MM.1S (cell line): ENCODE results near the gene SLC22A2.

Source experiments
- DNase-seq: peaks from one replicate; pipeline ENCODE4 v3.0.0-alpha.2; 2015
- H2AFZ ChIP-seq: fragments of 300-600 bp; sonication (generic); 2 replicates; pipeline ENCODE4 v1.6.0; 2016; ENCODE audit warnings: antibody characterized with exemption, low read length
- H3F3A ChIP-seq: fragments of 300-600 bp; sonication (generic); 2 replicates; pipeline ENCODE4 v1.6.1; 2016; ENCODE audit warnings: mild to moderate bottlenecking, antibody characterized with exemption, low read length, moderate library complexity, mixed read lengths; ENCODE audit not compliant: insufficient read depth
- H3K27ac ChIP-seq: fragments of 300-600 bp; sonication (generic); 2 replicates; pipeline ENCODE4 v1.5.1; 2016; ENCODE audit warnings: mild to moderate bottlenecking, low read length
- H3K27me3 ChIP-seq: fragments of 300-600 bp; sonication (generic); replicated peaks from 2 replicates; pipeline ENCODE4 v1.6.0; 2016; ENCODE audit warnings: low read length; ENCODE audit not compliant: insufficient read depth
- H3K36me3 ChIP-seq: fragments of 300-600 bp; sonication (generic); replicated peaks from 2 replicates; pipeline ENCODE4 v1.6.1; 2016; ENCODE audit warnings: mild to moderate bottlenecking, low read length, mixed read lengths; ENCODE audit not compliant: insufficient read depth
- H3K4me1 ChIP-seq: fragments of 300-600 bp; sonication (generic); 2 replicates; pipeline ENCODE4 v1.6.1; 2016; ENCODE audit warnings: low read length, mixed read lengths
- H3K4me2 ChIP-seq: fragments of 300-600 bp; sonication (generic); 2 replicates; pipeline ENCODE4 v1.6.0; 2016; ENCODE audit warnings: low read depth, low read length
- H3K4me3 ChIP-seq: fragments of 300-600 bp; sonication (generic); 2 replicates; pipeline ENCODE4 v1.5.1; 2016; ENCODE audit warnings: low read length, mixed read lengths
- H3K79me2 ChIP-seq: fragments of 300-600 bp; sonication (generic); 2 replicates; pipeline ENCODE4 v1.6.1; 2016; ENCODE audit warnings: mixed run types, low read length, mixed read lengths
- H3K9ac ChIP-seq: fragments of 300-600 bp; sonication (generic); 2 replicates; pipeline ENCODE4 v1.6.1; 2016; ENCODE audit warnings: low read length, mixed read lengths
- H3K9me2 ChIP-seq: fragments of 300-600 bp; sonication (generic); replicated peaks from 2 replicates; pipeline ENCODE4 v1.6.1; 2016; ENCODE audit warnings: mild to moderate bottlenecking, low read length, mixed read lengths; ENCODE audit not compliant: insufficient read depth
- H3K9me3 ChIP-seq: fragments of 300-600 bp; sonication (generic); replicated peaks from 2 replicates; pipeline ENCODE4 v1.6.1; 2016; ENCODE audit warnings: mild to moderate bottlenecking, low read length, mixed read lengths; ENCODE audit not compliant: insufficient read depth
- H4K20me1 ChIP-seq: fragments of 300-600 bp; sonication (generic); 2 replicates; pipeline ENCODE4 v1.6.1; 2016; ENCODE audit warnings: mild to moderate bottlenecking, low read length, moderate library complexity, mixed read lengths; ENCODE audit not compliant: insufficient read depth
- CTCF ChIP-seq: fragments of 300-600 bp; sonication (generic); IDR thresholded peaks from 2 replicates; pipeline ENCODE4 v1.5.1; 2016; ENCODE audit warnings: antibody characterized with exemption, low read length, mixed read lengths
- EZH2 ChIP-seq: fragments of 300-600 bp; sonication (generic); optimal IDR thresholded peaks from 2 replicates; pipeline ENCODE3; 2017; ENCODE audit warnings: low read depth, mild to moderate bottlenecking, antibody characterized with exemption, low read length, mixed read lengths
- EZH2phosphoT487 ChIP-seq: fragments of 300-600 bp; sonication (generic); IDR thresholded peaks from 2 replicates; pipeline ENCODE4 v1.6.1; 2018; ENCODE audit warnings: antibody characterized with exemption, low read length

SLC22A2 gene

GRCh38 chr6:160172704-160173103 is 85.9 kb downstream of the SLC22A2 start:
- Histone ChIP-seq H3K9me3 (no peaks in the 10 kb centered on the region), H3K4me3 (no peak overlapping the region), H3K27ac (no peak overlapping the region), H3K27me3 (no peaks in the 10 kb centered on the region), H3K4me1 (no peaks in the 10 kb centered on the region), H3K4me2 (no peak overlapping the region), H3K36me3 (no peaks in the 10 kb centered on the region), H3K9ac (no peak overlapping the region), H3K79me2 (no peaks in the 10 kb centered on the region), H3K9me2 (no peaks in the 10 kb centered on the region), H4K20me1 (no peaks in the 10 kb centered on the region), H3F3A (no peaks in the 10 kb centered on the region), H2AFZ (no peak overlapping the region)
- no peak for TF ChIP-seq EZH2phosphoT487
- no peak for TF ChIP-seq CTCF
- TF ChIP-seq EZH2, result no peak
- no peak for DNase-seq

- no peak overlapping the region for H2AFZ ChIP-seq
Observed at GRCh38 chr6:160170018-160170680, 88.5 kb downstream of the SLC22A2 start.

GRCh38 chr6:160167604-160168399 is 90.8 kb downstream of the SLC22A2 start:
- Histone ChIP-seq H4K20me1 (no peaks in the 10 kb centered on the region), H3K4me3 (no peak overlapping the region), H2AFZ (no peak overlapping the region), H3K9ac (no peak overlapping the region), H3K79me2 (no peaks in the 10 kb centered on the region), H3K27me3 (no peaks in the 10 kb centered on the region), H3K9me2 (no peaks in the 10 kb centered on the region), H3K9me3 (no peaks in the 10 kb centered on the region), H3K4me2 (no peak overlapping the region), H3K27ac (no peak overlapping the region), H3K36me3 (no peaks in the 10 kb centered on the region), H3F3A (no peaks in the 10 kb centered on the region), H3K4me1 (no peaks in the 10 kb centered on the region)
- TF ChIP-seq CTCF (no peak), EZH2phosphoT487 (no peak), EZH2 (no peak)
- no peak for DNase-seq

More at GRCh38 chr6:160170018-160170680, 88.5 kb downstream of the SLC22A2 start:
- no peak overlapping the region for H3K4me2 ChIP-seq
- no peak for DNase-seq
- no peaks in the 10 kb centered on the region for H3K36me3 ChIP-seq
- H3K4me1 ChIP-seq, result no peaks in the 10 kb centered on the region
- TF ChIP-seq EZH2phosphoT487 (no peak), CTCF (no peak), EZH2 (no peak)
- H3K9me3 ChIP-seq, result no peaks in the 10 kb centered on the region
- H3K9ac ChIP-seq, result no peak overlapping the region
- H3K27ac ChIP-seq, result no peak overlapping the region
- H3K9me2 ChIP-seq, result no peaks in the 10 kb centered on the region
- no peaks in the 10 kb centered on the region for H3K27me3 ChIP-seq
- no peaks in the 10 kb centered on the region for H4K20me1 ChIP-seq
- H3F3A ChIP-seq, result no peaks in the 10 kb centered on the region
- H3K4me3 ChIP-seq, result no peak overlapping the region
- no peaks in the 10 kb centered on the region for H3K79me2 ChIP-seq
